ENCODE results near the gene DSCAML1.

Gene DSCAML1

GRCh38 chr11:117839380-117839881 lies 42.4 kb upstream of the DSCAML1 start:
- no peak for TF ChIP-seq CTCF (conservative IDR thresholded peaks at IDR 0.05)
- no peak overlapping the region for H3K27ac ChIP-seq

GRCh38 chr11:117838901-117839300 lies 41.9 kb upstream of the DSCAML1 start:
- no peak overlapping the region for H3K27ac ChIP-seq
- no peak for TF ChIP-seq CTCF (conservative IDR thresholded peaks at IDR 0.05)

GRCh38 chr11:117837791-117838190 lies 40.8 kb upstream of the DSCAML1 start:
- no peak overlapping the region for H3K27ac ChIP-seq
- no peak for TF ChIP-seq CTCF (conservative IDR thresholded peaks at IDR 0.05)

GRCh38 chr11:117837070-117837776 lies 40.2 kb upstream of the DSCAML1 start:
- no peak overlapping the region for H3K27ac ChIP-seq
- TF ChIP-seq CTCF (conservative IDR thresholded peaks at IDR 0.05), result no peak

- no peak for TF ChIP-seq CTCF (conservative IDR thresholded peaks at IDR 0.05)
- H3K27ac ChIP-seq, result no peak overlapping the region
These were observed 39.3 kb upstream of the DSCAML1 start for GRCh38 chr11:117836077-117836960.

- no peak for TF ChIP-seq CTCF (conservative IDR thresholded peaks at IDR 0.05)
- H3K27ac ChIP-seq, result no peak overlapping the region
These were observed 38.6 kb upstream of the DSCAML1 start for GRCh38 chr11:117835576-117835975.

GRCh38 chr11:117834838-117835443 lies 37.9 kb upstream of the DSCAML1 start:
- H3K27ac ChIP-seq, result no peak overlapping the region
- TF ChIP-seq CTCF (conservative IDR thresholded peaks at IDR 0.05), result no peak

All from VCaP (cell line).